Neural cell (in vitro differentiated cells): ENCODE data around the gene OTUB2.

ENCODE experiments used
- CTCF ChIP-seq: fragments of 450-650 bp; IDR thresholded peaks from 2 replicates; pipeline ENCODE4 v1.5.1; 2014; ENCODE audit warnings: antibody characterized with exemption, mild to moderate bottlenecking, moderate library complexity; ENCODE audit not compliant: poor library complexity, severe bottlenecking
- EP300 ChIP-seq: fragments of 450-650 bp; conservative IDR thresholded peaks from 2 replicates; pipeline ENCODE4 v1.6.1; 2014; ENCODE audit warnings: antibody characterized with exemption, mild to moderate bottlenecking, moderate library complexity; ENCODE audit not compliant: poor library complexity, severe bottlenecking
- EZH2 ChIP-seq: fragments of 200-600, 300-800 bp; shearing (Covaris generic), sonication (generic); IDR thresholded peaks from 2 replicates; pipeline ENCODE4 v1.6.1; 2014; ENCODE audit warnings: antibody characterized with exemption, low read length, borderline replicate concordance, mild to moderate bottlenecking; ENCODE audit not compliant: insufficient read depth, poor library complexity, severe bottlenecking
- MXI1 ChIP-seq: fragments of 450-650 bp; conservative IDR thresholded peaks from 2 replicates; pipeline ENCODE4 v1.6.1; 2014; ENCODE audit warnings: antibody characterized with exemption, mild to moderate bottlenecking; ENCODE audit not compliant: poor library complexity, severe bottlenecking
- POLR2AphosphoS5 ChIP-seq: IDR thresholded peaks from 2 replicates; pipeline ENCODE4 v1.6.1; 2012
- RAD21 ChIP-seq: fragments of 450-650 bp; conservative IDR thresholded peaks from 2 replicates; pipeline ENCODE4 v1.6.1; 2014; ENCODE audit warnings: antibody characterized with exemption, mild to moderate bottlenecking, moderate library complexity
- REST ChIP-seq: IDR thresholded peaks from 2 replicates; pipeline ENCODE4 v1.6.1; 2012; ENCODE audit warnings: borderline replicate concordance
- SMC3 ChIP-seq: fragments of 450-650 bp; conservative IDR thresholded peaks from 2 replicates; pipeline ENCODE4 v1.6.1; 2014; ENCODE audit warnings: antibody characterized with exemption, mild to moderate bottlenecking, moderate library complexity; ENCODE audit not compliant: poor library complexity
- TAF1 ChIP-seq: IDR thresholded peaks from 2 replicates; pipeline ENCODE4 v1.6.1; 2012; ENCODE audit warnings: low read depth

- TF ChIP-seq CTCF: no peak
- TF ChIP-seq POLR2AphosphoS5: no peak
- no peak for TF ChIP-seq EZH2
- no peak for TF ChIP-seq TAF1
- no peak for TF ChIP-seq EP300
- TF ChIP-seq MXI1: no peak
- no peak for TF ChIP-seq SMC3
- no peak for TF ChIP-seq REST
- no peak for TF ChIP-seq RAD21
Measured at GRCh38 chr14:94014382-94014781, 11.8 kb upstream of the OTUB2 start.
